ENCODE measurements around the gene STRBP.
"Not testable (repeated sequence)": the region's sequence is repeated elsewhere in the genome, so short reads cannot be mapped to it uniquely, and the experiment has no call there.

The STRBP gene

DNA sequence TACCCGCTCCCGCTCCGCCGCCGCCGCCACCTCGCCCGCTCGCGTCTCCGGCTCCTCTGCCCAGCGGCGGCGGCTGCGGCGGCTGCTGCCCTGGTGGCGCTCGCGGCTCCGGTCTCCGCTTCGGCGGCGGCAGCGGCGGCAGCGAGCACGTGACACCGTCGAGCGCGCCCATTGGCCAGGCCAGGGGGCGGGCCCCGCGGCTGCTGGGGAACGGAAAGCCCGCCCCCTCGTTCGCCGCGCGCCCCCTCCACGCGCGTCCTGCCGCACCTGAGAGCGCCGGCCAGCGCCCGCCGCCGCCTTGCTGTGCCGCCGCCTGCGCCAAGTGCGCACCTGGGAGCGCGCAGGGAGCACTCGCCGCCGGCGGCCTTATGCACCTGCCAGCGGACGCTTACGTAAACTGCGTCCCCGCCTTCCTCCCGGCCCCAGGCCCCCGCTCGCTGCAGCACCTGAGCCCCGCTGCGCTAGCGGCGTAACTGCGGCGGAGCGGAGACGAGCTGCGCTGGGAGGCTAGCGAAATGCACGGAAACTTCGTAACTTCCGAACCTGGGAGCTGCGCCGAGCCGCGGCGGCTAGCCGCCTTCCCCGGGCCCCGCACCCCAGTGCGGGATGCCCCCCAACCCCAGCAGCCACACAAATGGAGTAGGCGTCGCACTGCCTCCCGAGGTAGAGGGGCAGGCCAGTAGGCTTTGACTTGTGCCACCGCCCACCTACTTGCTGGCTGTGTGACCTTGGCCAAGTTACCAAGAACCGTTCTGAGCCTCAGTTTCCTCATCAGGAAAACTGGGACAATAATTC is at the start of gene STRBP:
Gene STRBP (minus strand): TSS at position 122 of the 795 bp plus-strand sequence. CDS start 84,452 bp downstream, outside the sequence.
- peak; percentile 80 to 82 for DNase-seq (ENCODE audit: low read depth in 2 of 2)

DNA sequence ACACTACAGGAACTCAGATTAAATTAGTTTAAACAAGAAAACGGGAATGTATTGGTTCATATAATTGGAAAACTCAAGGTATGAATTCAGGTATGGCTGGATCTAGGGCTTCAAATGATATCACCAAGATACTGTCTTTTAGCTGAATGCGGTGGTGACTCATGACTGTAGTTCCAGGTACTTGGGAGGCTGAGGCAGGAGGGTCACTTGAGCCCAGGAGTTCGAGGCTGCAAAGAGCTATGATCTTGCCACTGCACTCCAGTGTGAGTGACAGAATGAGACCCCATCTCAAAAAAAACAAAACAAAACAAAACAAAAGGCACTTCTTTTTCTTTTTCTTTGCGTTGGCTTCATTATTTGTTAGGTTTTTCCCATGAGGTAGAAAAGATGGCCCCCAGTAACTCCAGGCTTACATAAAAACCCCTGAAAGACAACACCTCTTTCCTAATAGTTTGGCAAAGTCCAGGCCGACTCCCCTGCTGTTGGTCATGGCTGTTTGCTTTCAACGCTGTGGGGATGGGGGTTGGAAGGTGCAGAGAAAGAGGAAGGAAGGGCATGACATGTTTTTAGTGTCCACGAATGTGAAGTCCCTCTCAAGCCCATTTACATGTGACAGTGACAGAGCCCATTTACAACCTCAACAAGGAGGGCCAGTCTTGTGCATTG is 47.8 kb upstream of the STRBP start:
- DNase-seq (ENCODE audit: low read depth in 2 of 2), result no peak

DNA sequence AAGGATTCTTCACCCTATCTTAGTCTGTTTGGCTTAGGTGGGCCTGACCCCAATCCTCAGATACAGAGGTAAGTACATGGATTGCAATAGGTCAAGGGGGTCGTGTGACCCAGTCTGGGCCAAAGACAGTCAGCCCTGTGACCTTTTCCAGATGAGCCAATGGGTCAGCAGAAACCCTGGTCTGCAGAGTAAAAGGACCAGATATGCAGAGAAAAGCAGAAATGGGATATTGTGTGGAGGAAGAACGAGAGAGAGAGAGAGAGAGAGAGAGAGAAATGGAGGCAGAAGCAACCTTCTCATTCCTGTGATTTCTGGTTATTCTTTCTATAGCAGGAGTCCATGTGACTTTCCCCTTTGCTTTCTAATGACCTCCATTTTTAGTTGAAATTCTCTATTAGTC is 47.2 kb upstream of the STRBP start:
- DNase-seq (ENCODE audit: low read depth in 2 of 2), result no peak

DNA sequence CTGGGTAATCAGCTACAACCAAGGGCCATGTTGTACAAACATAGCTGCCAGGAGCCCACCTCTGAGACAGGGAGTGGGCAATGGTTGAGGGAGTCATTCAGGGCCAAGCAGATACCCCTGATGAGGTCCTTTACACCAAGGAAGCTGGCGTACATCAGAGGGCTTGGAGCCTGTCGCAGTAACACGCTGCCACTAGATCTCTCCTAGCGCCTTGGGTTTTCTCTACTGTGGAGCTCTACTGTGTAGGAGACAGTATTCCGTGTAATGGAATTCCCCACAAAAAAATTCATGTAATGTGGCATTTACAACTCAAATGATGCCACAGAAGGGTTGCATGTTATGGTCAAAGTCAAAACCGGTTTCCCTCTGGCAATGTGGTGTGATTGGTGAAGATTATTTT is 46.2 kb upstream of the STRBP start:
- DNase-seq (ENCODE audit: low read depth in 2 of 2), result no peak

DNA sequence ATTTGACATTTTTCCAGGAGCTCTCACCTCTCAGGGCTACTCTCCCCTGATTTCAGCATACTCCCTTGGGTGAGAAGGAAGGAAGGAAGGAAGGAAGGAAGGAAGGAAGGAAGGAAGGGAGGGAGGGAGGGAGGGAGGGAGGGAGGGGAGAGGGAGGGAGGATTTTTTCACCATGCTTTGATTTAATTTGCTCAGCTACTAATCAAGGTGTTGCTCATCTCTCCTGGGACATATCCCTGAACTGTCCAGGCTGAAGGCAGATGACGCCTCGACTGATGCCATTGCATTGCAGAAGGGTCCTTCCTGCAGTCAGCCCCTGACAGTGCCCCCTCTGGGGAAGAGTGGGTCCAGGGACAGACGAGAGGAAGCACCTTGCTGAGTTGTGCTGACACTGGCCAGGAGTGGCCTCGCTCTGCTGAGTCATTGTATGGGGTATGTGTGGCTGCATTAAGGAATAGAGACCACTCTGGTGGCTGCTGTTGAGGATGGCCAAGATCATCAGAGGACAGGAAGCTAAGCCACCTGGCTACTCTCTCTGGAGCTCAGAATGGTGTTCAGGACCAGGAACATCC is 44.0 kb upstream of the STRBP start:
- no peak for DNase-seq (ENCODE audit: low read depth in 2 of 2)

DNA sequence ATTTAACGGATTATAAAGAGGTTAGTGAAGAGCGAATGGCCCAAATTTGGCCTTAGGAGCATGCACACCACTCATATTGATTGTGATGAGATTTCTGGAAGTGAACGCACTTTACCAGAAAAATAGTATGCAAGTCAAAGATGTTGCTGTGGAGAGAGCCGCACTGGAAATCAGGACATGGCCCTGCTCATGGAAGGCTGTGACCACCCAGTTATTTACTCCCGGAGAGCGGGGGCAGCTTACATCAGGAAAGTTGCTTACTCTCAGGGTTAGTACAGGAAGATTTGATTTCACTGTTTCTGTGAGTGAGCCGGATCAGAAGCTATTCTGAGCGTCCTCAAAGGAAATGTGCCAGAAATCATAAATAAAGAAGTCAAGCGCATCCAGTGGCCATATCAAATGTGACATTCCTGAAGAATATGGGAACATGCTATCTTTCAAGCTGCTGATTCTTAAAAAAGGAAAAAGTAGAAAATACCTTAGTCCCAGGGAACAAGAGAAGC is 42.9 kb upstream of the STRBP start:
- DNase-seq (ENCODE audit: low read depth in 2 of 2), result no peak

DNA sequence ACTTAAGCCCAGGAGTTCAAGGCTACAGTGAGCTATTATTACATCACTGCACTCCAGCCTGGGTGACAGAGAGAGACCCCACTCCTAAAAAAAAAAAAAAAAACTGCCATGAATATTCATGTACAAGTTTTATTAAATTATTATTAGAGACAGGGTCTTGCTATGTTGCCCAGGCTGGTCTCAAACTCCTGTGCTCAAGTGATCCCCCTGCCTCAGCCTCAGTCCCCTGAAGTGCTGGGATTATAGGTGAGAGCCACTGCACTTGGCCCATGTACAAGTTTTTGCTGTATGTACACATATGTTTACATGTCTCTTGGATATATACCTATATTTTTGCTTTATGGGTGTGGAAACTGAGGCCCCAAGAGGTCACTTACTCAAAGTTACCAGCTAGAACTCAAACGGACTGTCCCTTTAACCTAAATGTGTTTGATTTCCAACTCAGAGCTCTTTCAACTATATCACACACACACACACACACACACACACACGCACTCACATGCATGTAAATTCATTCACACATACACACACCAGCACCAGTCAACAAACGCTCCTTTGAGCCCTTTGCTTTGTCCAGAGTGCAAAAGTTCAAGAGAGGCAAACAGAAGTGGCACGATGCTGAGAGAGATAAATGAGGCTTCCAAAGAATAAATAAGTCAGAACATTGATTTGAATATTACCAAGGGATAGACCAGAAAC is 42.3 kb upstream of the STRBP start:
- no peak for DNase-seq (ENCODE audit: low read depth in 2 of 2)

DNA sequence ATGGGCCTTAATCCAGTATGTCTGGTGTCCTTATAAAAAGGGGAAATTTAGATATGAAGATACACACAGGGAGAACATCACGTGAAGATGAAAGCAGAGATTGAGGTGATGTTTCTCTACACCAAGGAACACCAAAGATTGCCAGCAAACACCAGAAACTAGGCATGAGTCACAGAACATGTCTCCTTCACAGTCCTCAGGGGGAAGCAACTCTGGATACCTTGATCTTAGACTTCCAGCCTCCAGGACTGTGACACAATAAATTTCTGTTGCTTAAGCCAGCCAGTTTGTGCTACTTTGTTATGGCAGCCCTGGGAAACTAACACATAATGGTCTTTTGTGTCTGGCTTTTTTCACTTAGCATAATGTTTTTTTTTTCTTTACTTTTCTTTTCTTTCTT is 41.2 kb upstream of the STRBP start:
- DNase-seq (ENCODE audit: low read depth in 2 of 2), result no peak

DNA sequence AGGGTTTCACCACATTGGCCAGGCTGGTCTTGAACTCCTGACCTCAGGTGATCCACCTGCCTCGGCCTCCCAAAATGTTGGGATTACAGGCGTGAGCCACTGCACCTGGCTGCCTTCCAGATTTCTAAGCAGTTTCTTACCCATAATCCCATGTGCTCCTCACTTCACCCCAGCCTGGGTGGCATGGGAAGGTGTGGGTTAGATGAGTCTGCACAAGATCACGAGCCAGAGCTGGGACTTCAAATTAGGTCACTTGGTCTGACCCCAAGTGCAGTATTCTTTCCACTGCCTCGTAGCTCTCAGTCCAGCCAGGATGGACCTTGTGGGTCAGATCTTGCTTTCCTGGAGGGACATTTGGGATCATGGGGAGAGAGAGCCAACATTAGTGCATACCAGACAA is 37.5 kb upstream of the STRBP start:
- DNase-seq (ENCODE audit: low read depth in 2 of 2), result no peak

DNA sequence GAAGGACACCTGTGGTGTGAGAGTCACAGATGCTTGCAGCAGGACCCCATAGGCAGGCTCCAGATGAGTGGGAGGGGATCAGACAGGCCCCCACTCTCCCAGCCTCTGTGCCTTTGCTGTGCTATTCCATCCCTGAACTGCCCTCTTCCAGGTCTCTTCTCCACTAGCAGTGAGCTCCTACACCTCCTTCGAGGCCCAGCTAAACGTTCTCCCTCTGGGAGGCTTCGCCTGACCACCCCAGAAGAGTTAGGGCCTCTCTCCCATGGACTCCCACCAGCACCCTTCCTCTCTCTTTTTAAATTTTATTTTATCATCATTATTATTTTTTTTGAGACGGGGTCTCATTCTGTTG is 35.9 kb upstream of the STRBP start:
- DNase-seq (ENCODE audit: low read depth in 2 of 2), result no peak

DNA sequence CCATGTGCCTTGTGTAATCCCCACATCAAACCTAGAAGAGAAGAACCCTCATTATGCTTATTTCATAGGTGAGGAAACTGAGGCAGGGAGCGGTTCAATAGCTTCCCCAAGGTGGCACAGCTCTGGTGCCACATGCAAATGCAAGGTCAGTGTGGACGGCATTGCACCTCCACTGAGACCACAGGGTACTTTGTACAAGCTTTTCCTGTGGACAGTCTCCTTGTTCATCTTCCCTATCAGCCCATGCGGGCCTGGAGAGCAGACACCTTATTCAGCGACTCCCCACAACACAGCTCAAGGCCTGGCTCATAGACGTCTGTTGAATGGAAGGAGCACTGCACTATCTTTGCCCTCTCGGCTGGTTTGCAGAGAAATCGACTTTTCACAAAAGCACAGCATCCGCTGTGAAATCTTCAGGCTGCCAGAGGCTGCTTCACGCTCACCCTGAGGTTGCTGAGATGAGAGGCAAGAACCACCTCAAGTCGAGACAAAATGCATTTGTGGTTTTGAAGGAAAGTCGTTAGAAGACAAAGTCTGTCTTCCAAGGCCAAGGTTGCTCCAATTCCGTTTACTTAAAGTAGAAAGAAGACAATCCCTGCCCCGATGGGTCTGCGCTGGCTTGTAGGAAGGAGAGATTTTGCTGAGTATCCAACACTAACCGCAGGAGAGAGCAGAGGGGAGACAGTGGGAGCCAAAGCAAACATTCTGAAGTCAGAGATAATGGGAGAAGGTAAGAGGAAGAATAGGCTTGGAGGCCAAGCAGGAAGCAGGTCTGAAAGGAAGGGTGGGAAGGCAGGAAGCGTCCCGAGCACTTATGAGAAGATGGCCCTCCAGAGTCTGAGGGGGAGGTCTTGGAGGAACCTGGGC is 34.2 kb upstream of the STRBP start:
- DNase-seq (ENCODE audit: low read depth in 2 of 2), result no peak

DNA sequence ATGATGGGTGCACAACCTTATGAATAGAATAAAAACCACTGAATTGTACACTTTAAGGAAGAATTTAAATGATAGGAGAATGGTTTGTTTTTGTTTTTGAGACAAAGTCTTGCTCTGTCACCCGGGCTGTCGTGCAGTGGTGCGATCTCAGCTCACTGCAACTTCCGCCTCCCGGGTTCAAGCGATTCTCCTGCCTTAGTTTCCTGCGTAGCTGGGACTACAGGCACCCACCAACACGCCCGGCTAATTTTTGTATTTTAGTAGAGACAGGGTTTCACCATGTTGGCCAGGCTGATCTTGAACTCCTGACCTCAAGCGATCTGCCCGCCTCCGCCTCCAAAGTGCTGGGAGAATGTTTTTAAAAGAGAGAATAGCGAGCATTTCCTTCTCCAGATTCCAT is 33.5 kb upstream of the STRBP start:
- DNase-seq (ENCODE audit: low read depth in 2 of 2), result not testable (repeated sequence)

DNA sequence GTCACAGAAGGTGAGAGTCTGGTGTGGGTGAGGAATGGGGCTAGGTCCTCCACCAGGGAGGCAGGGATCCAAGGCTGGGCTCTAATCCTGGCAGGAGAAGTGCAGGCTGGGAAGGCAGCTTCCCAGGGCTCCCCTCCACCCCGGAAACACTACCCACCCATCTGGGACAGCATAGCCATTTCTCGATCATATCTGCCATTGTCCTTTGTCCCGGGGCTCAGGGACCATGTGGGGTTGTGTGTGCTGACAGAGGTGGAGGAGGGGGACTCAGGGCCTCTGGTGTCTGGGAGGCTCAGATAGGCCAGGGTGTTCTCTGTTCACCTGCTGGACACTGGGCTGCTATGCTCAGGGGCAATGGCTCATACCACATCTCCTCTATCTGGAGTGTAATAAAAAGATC is 32.2 kb upstream of the STRBP start:
- DNase-seq (ENCODE audit: low read depth in 2 of 2), result no peak

DNA sequence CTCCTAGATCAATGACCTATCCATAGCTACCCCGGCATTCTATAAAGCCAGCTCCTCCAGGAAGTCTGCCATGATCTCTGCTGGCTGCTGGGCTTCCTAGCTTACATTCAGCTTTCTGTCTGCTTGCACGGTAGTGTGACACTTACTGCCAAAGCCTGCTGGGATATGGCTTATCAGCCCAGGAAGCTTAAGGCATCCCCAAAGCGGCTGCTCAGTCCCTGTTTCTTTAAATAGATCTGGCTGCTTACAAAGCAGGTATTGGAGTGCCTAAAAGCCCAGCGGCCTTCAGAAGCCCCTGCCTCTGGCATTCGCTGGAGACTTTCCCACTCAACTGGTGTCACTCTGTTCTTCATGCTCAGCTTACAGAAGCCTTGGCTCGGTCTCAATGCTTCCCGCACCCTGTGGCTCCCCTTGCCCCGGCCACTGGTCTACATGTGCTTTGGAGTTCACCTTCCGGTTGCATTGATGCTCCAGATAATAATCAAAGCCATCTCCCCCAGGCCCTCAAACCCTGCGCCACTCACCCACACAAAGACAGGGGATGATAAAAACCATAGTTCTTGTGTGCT is 31.3 kb upstream of the STRBP start:
- no peak for DNase-seq (ENCODE audit: low read depth in 2 of 2)

DNA sequence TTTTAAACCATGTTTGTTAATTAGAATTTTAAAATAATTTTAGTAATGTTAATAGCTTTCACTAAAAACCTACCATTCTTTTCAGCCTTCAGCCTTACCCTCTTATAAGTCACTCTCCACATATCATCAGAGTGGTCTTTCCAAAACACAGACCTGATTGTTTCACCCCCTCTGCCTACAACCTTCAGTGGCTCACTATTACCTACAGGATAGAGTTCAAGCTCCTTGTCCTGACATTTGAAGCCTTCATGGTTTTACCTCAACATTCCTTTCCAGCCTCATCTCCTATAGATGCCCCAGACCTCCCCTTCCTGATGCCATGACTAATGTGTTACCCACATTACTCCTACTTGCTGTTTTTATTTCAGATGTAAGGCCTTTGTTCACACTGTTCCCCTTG is 27.8 kb upstream of the STRBP start:
- DNase-seq (ENCODE audit: low read depth in 2 of 2), result no peak

DNA sequence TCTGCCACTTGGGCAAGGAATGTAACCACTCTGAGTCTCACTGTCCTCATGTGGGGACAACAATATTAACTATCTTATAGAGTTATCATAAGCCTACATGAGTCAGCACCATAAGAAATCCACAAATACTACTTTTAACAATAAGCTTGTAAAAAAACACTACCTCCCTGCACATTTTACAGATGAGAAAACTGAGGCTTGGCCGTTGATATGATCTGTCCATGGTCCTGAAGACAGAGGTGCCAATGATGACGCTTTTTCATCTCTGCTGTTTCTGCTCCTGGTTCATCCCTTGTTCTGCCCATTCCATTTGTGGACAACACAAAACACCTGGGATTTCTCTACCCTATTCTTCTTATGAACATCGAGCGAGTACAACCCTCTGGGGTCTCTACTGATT is 23.4 kb upstream of the STRBP start:
- no peak for DNase-seq (ENCODE audit: low read depth in 2 of 2)

DNA sequence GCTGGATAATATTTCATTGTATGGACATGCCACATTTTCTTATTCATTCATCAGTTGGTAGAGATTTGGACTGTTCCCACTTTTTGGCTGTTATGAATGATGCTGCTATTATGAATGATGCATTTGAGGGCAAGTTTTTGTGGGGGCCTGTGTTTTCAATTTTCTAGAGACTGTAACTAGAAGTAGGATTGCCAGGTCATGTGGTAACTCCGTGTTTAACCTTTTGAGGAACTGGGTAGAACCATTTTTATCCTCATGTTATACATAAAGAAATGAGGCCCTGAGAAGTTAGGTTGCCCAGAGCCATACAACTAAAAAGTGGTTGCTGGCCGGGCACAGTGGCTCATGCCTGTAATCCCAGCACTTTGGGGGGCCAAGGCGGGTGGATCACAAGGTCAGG is 22.4 kb upstream of the STRBP start:
- DNase-seq (ENCODE audit: low read depth in 2 of 2), result no peak

DNA sequence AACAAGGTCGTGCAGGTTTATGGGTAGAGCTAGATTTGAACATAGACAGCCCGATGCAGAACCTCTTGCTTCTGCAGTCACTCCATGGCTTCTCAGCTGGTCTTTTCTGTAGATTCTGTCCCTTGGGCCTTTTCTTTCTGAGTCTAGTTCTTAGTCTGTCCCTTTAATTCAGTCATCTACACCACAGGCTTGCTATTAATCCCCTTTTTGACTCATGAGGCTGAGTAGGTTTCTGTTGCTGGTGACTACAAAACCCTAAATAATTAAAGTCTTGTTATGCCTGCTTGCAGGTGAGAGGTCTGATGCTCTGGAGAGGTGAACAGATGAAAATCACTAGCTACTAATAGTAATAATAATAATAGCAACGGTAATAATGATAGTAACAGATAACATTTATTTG is 19.3 kb upstream of the STRBP start:
- DNase-seq (ENCODE audit: low read depth in 2 of 2), result no peak

DNA sequence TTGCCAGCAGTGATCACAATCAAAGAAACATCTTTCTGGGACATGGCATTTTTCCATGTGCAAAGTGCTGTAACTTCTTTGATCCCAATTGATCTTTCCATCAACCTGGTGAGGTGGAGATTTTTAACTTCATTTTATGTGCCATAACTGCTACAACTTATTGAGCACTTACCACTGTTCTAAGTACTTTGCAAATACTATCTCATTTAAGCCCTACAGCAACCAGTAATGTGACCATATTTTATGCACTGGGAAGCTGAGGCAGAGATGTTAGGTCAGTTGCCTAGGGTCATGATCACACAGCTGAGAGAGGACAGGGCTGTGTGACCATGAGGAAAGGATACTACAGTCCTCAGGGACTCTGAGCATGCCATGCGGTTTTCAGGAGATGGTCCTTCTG is 17.9 kb upstream of the STRBP start:
- DNase-seq (ENCODE audit: low read depth in 2 of 2), result no peak

DNA sequence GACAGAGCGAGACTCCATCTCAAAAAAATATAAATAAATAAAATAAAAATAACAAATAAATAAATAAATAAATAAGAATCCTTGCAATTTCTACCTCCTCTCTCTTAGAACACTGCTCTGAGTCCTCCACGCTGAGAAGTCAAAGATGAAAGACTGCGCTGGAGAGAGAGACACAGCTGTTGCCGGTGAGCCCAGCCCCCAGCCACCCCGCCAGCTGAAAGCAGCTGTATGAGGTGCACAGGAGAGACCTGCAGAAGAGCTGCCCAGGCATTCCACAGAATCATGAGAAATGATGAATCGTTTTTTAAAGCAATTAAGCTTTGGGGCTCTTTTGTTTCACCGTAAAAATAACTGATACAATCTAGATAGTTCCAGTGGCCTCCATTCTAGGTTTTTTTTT is 16.3 kb upstream of the STRBP start:
- no peak for DNase-seq (ENCODE audit: low read depth in 2 of 2)

DNA sequence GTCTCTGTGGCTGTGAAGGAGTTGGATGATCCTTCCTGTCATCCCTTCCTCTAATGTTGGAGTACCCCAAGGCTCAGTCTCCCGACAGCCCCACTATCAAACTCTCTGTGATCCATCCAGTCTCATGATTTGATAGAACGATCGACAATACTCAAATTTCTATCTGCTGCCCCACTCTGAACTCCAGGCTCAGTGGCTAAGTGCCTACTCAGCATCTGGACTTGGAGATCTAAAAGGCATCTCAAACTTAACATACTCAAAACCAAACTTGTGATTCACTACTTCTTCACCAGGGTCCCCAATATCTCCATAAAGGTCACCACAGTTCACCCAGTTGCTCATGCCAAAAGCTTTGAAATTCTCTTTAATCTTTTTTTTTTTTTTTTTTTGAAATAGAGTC is 15.1 kb upstream of the STRBP start:
- no peak for DNase-seq (ENCODE audit: low read depth in 2 of 2)

All from activated CD8-positive, alpha-beta memory T cell treated with anti-CD3 and anti-CD28 coated beads for 4 hours (primary cell).